Measurements from ENCODE around the gene PCBP3.
"Not testable (repeated sequence)": the region's sequence is repeated elsewhere in the genome, so short reads cannot be mapped to it uniquely, and the experiment has no call there.

The PCBP3 gene

DNA sequence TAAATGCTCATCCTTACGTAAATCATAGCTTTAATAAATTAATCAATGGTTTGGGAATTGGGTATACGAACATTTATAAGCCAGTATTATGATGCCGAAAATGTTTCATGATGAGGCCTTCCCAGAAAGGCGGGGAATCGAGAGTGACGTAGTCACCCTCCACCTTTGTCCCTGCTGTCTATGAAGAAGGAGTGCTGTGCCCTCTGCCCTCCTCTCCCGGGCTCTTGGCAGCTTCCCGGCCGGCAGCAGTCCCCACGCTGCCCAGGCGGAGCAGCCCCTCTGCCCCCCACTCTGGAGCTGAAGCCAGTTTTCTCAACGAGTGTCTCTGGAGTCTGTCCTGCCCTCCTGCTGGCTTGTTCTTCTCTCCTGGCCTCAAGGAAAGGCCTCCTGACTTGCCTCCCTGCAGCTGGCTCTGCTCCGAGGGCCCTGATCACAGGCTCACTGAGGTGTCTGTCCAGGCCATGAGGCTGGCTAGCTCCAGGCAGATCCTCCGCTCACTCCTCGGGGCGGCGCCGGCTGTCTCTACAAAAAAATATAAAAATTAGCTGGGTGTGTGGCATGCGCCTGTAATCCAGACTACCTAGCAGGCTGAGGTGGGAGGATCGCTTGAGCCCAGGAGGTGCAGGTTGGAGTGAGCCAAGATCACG lies 187.3 kb downstream of the PCBP3 start:
- Mint-ChIP-seq H3K36me3 (ENCODE audit: low read depth) (no peaks in the 10 kb centered on the region), H3K4me1 (ENCODE audit: low read depth) (peaks cover 23% of the 10 kb centered on the region)

DNA sequence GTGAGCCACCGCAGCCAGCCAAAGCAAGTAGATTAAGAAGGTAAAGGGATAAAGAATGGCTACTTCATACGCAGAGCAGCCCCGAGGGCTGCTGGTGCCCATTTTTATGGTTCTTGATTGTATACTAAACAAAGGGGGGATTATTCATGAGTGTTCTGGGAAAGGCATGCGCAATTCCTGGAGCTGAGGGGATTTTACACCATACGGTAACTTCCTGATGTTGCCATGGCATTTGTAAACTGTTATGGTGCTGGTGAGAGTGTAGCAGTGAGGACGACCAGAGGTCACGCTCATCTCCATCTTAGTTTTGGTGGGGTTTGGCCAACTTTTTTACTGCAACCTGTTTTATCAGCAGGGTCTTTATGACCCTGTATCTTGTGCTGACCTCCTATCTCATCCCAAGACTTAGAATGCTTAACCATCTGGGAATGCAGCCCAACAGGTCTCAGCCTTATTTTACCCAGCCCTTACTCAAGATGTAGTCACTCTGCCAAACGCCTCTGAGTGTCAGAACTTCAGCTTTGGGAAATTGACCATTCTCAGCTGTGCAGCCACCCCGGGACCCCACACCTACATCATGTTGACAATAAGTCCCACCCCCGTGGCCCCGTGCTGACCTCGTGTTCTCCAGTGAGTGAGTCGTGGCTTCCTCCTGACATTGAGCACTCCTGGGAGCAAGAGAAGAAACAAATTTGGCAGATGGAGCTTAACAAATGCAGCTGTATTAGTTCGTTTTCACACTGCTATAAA lies 188.6 kb downstream of the PCBP3 start:
- peak; percentile 19 for DNase-seq
- Mint-ChIP-seq H3K4me1 (ENCODE audit: low read depth) (peaks cover 17% of the 10 kb centered on the region), H3K36me3 (ENCODE audit: low read depth) (no peaks in the 10 kb centered on the region), H3K27me3 (no peaks in the 10 kb centered on the region), H3K9me3 (no peaks in the 10 kb centered on the region), H3K27ac (no peak overlapping the region), H3K4me3 (no peak overlapping the region)

More for the DNA sequence above, 187.3 kb downstream of the PCBP3 start:
- DNase-seq = peak; percentile 14
- Mint-ChIP-seq H3K27me3 (no peaks in the 10 kb centered on the region), H3K9me3 (no peaks in the 10 kb centered on the region), H3K4me3 (no peak overlapping the region), H3K27ac (no peak overlapping the region)

- not testable (repeated sequence) for H3K9me3 Mint-ChIP-seq; H3K4me3 Mint-ChIP-seq; H3K36me3 Mint-ChIP-seq (ENCODE audit: low read depth); H3K27me3 Mint-ChIP-seq; H3K27ac Mint-ChIP-seq
- peaks cover 11% of the 10 kb centered on the region for H3K4me1 Mint-ChIP-seq (ENCODE audit: low read depth)
- DNase-seq = peak; percentile 2
Observed at GRCh38 chr21:45832741-45833235, 189.3 kb downstream of the PCBP3 start.

GRCh38 chr21:45833414-45833813 lies 189.9 kb downstream of the PCBP3 start:
- H3K27ac Mint-ChIP-seq = no peak overlapping the region
- H3K4me1 Mint-ChIP-seq (ENCODE audit: low read depth) = peaks cover 9% of the 10 kb centered on the region
- DNase-seq = peak; percentile 24
- no peaks in the 10 kb centered on the region for H3K9me3 Mint-ChIP-seq
- no peak overlapping the region for H3K4me3 Mint-ChIP-seq
- H3K36me3 Mint-ChIP-seq (ENCODE audit: low read depth) = no peaks in the 10 kb centered on the region
- no peaks in the 10 kb centered on the region for H3K27me3 Mint-ChIP-seq

- Mint-ChIP-seq H3K36me3 (ENCODE audit: low read depth) (no peaks in the 10 kb centered on the region), H3K27ac (no peak overlapping the region), H3K4me1 (ENCODE audit: low read depth) (peaks cover 9% of the 10 kb centered on the region), H3K27me3 (no peaks in the 10 kb centered on the region), H3K9me3 (no peaks in the 10 kb centered on the region), H3K4me3 (no peak overlapping the region)
- DNase-seq = peak; percentile 14
Observed at GRCh38 chr21:45834026-45834715, 190.6 kb downstream of the PCBP3 start.

DNA sequence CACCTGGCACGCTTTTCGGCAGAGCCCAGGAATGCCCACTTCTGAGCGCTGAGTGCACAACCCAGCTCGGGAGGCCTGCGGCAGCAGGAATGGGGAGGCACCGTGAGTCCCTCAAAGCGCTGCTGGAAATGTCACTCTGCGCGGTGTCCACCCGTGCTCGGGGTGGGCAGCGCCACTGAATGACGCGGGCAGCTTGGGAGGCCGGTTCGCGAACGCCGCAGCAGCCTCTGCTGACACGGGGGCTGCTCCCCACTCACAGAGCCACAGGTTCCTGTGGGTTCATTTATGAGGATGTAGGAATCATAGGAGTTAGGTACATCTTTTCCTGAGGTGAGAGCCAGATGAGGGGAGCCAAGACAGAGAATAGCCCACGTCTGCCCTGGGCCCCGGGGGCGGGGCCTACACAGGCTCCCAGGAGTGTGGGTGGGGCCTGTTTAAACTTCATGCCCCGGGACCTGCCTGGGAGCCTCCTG lies 191.3 kb downstream of the PCBP3 start:
- Mint-ChIP-seq H3K4me1 (ENCODE audit: low read depth) (peaks cover 9% of the 10 kb centered on the region), H3K36me3 (ENCODE audit: low read depth) (no peaks in the 10 kb centered on the region), H3K27me3 (no peaks in the 10 kb centered on the region), H3K27ac (no peak overlapping the region), H3K9me3 (no peaks in the 10 kb centered on the region), H3K4me3 (no peak overlapping the region)
- peak; percentile 11 for DNase-seq

- Mint-ChIP-seq H3K9me3 (no peaks in the 10 kb centered on the region), H3K27me3 (no peaks in the 10 kb centered on the region), H3K27ac (no peak overlapping the region), H3K36me3 (ENCODE audit: low read depth) (no peaks in the 10 kb centered on the region), H3K4me3 (no peak overlapping the region), H3K4me1 (ENCODE audit: low read depth) (peaks cover 9% of the 10 kb centered on the region)
- DNase-seq = peak; percentile 26
Observed at GRCh38 chr21:45835301-45836267, 192.1 kb downstream of the PCBP3 start.

DNA sequence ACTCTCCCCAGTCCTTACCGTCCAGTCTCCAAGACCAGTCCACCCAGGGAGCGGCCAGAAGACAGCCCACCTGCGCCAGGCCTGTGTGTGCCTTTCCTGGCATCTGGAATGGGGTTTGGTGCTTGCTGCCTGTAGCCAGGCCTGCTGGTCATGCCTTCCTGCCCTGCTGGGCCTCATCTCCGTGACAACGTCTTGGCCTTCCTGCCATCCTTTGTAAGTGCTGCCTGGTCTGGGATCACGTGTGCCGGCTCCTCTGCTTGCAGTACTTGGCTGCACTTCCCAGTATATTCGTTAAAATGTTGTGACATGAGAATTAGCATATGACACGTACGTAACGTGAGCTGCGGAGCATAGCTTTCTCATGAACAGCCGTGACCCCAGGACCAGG lies 192.7 kb downstream of the PCBP3 start:
- Mint-ChIP-seq H3K4me1 (ENCODE audit: low read depth) (peaks cover 9% of the 10 kb centered on the region), H3K36me3 (ENCODE audit: low read depth) (no peaks in the 10 kb centered on the region), H3K9me3 (peaks cover 4% of the 10 kb centered on the region), H3K27me3 (no peaks in the 10 kb centered on the region), H3K4me3 (no peak overlapping the region), H3K27ac (no peak overlapping the region)
- peak; percentile 11 for DNase-seq

DNA sequence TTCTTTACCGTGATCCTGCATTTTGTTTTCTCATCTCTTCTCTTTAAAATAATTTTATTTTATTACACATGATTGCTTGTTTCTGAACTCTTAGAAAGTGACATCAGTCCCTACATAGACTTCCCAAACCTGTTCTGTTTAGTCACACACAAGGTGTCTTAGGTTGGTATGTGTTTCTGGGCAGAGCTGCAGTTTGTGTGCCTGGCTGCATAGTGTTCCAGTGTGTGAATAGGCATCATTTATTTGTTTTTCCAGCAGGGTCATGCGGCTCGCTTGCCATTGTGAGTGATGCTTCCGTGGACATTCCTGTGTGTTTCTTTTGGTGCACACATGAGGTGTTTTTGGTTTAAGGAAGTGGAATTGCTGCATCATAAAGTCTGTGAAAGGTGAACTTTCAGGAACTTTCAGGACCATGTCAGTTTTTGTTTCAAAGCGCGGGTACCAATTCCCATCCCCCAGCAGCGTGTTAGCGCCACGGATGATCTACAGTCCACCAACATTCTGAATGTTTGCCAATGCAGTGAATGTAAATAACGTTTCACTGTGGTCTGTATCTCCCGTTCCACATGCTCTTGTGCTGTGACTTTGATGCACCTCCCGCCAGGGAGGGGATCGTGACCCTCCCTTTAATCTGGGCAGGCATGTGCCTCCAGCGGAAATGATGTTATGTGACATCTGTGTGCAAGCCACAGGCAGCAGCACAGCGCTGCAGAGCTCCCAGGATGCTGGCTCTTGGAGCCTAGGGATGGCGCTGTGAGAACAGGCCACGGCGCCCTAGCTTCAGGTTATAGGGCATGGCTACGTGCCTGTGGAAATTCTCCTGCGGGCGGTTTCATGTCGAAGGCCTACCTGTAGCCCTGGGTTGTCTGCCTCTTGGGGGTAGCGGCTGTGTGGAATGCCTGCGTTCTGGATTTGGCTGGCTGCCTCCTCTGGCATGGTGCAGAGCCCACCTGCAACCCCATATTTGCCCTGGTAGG lies 193.5 kb downstream of the PCBP3 start:
- Mint-ChIP-seq H3K36me3 (ENCODE audit: low read depth) (no peaks in the 10 kb centered on the region), H3K4me3 (no peak overlapping the region), H3K27me3 (no peaks in the 10 kb centered on the region), H3K27ac (no peak overlapping the region), H3K4me1 (ENCODE audit: low read depth) (peaks cover 9% of the 10 kb centered on the region), H3K9me3 (peaks cover 11% of the 10 kb centered on the region)
- peak; percentile 14 for DNase-seq

- peaks cover 12% of the 10 kb centered on the region for H3K9me3 Mint-ChIP-seq
- no peak for DNase-seq
- no peaks in the 10 kb centered on the region for H3K4me1 Mint-ChIP-seq (ENCODE audit: low read depth)
- no peaks in the 10 kb centered on the region for H3K27me3 Mint-ChIP-seq
- H3K27ac Mint-ChIP-seq = no peak overlapping the region
- no peaks in the 10 kb centered on the region for H3K36me3 Mint-ChIP-seq (ENCODE audit: low read depth)
- no peak overlapping the region for H3K4me3 Mint-ChIP-seq
Observed at GRCh38 chr21:45837936-45838335, 194.4 kb downstream of the PCBP3 start.

- Mint-ChIP-seq H3K36me3 (ENCODE audit: low read depth) (no peaks in the 10 kb centered on the region), H3K4me1 (ENCODE audit: low read depth) (no peaks in the 10 kb centered on the region), H3K4me3 (no peak overlapping the region), H3K9me3 (peaks cover 12% of the 10 kb centered on the region), H3K27ac (no peak overlapping the region), H3K27me3 (no peaks in the 10 kb centered on the region)
- DNase-seq = no peak
Observed at GRCh38 chr21:45838634-45839033, 195.1 kb downstream of the PCBP3 start.

- DNase-seq = no peak
- Mint-ChIP-seq H3K36me3 (ENCODE audit: low read depth) (no peaks in the 10 kb centered on the region), H3K27ac (no peak overlapping the region), H3K4me3 (no peak overlapping the region), H3K9me3 (peaks cover 12% of the 10 kb centered on the region), H3K4me1 (ENCODE audit: low read depth) (no peaks in the 10 kb centered on the region), H3K27me3 (no peaks in the 10 kb centered on the region)
Observed at GRCh38 chr21:45839274-45839673, 195.7 kb downstream of the PCBP3 start.

- no peak overlapping the region for H3K27ac Mint-ChIP-seq
- no peak for DNase-seq
- peaks cover 13% of the 10 kb centered on the region for H3K4me1 Mint-ChIP-seq (ENCODE audit: low read depth)
- H3K36me3 Mint-ChIP-seq (ENCODE audit: low read depth) = no peaks in the 10 kb centered on the region
- no peak overlapping the region for H3K4me3 Mint-ChIP-seq
- no peaks in the 10 kb centered on the region for H3K27me3 Mint-ChIP-seq
- peaks cover 12% of the 10 kb centered on the region for H3K9me3 Mint-ChIP-seq
Observed at GRCh38 chr21:45841033-45841432, 197.5 kb downstream of the PCBP3 start.

All from activated T-cell treated with anti-CD3 and anti-CD28 coated beads, Interleukin-2, amount 50 U/mL, for 24 hours (primary cell).